ENCODE measurements around the gene SOX13.

GRCh38 chr1:204092632-204093420, 19.9 kb downstream of the SOX13 start:
- TF ChIP-seq ZNF253 (CRISPR knock-in tag; conservative IDR thresholded peaks at IDR 0.05), result no peak
- no peak for TF ChIP-seq REST (IDR thresholded peaks at IDR 0.05; ENCODE audit: borderline replicate concordance)
- no peak for TF ChIP-seq REST (CRISPR knock-in tag; IDR thresholded peaks at IDR 0.05; ENCODE audit: low read depth)
- TF ChIP-seq ZNF133 (CRISPR knock-in tag; IDR thresholded peaks at IDR 0.05), result no peak
- TF ChIP-seq SREBF1 (IDR thresholded peaks at IDR 0.05; ENCODE audit: borderline replicate concordance, low read depth, low read length), result no peak
- TF ChIP-seq GTF2F1 (IDR thresholded peaks at IDR 0.05; ENCODE audit: low read depth, low read length), result no peak
- TF ChIP-seq RNF2 (IDR thresholded peaks at IDR 0.05), result no peak
- TF ChIP-seq CTCF (IDR thresholded peaks at IDR 0.05 in 2 of 3, conservative IDR thresholded peaks at IDR 0.05 in 1 of 3; ENCODE audit: insufficient read depth in 2 of 3, low read depth in 1 of 3, low read length in 3 of 3), result no peak
- TF ChIP-seq BRF1 (IDR thresholded peaks at IDR 0.05; ENCODE audit: borderline replicate concordance, extremely low read depth, insufficient read length), result no peak
- TF ChIP-seq SMARCA4 (IDR thresholded peaks at IDR 0.05), result no peak
- TF ChIP-seq HDAC6 (IDR thresholded peaks at IDR 0.05; ENCODE audit: low read depth, low read length), result no peak
